ENCODE measurements around the gene LRP1B.

LRP1B gene

DNA sequence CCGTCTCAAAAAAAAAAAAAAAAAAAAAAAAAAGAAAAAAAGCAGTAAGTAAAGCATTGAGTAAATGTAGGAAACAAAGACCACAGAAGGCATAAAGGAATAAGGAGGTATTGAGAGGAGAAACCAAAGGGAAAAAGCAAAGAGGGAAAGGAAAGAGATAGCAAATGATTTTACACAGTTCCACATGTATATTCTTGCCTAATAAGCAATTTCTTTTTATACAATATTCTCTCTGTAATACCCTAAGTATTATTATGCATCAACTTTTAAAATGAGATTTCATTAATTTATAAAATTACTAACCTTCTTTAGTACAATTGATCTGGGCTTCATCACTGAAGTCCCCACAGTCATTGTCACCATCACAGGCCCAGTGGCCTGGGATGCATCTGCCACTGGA is 1180.9 kb downstream of the LRP1B start:
- DNase-seq (ENCODE audit: low read depth): no peak
- TF ChIP-seq, protein P1, sequence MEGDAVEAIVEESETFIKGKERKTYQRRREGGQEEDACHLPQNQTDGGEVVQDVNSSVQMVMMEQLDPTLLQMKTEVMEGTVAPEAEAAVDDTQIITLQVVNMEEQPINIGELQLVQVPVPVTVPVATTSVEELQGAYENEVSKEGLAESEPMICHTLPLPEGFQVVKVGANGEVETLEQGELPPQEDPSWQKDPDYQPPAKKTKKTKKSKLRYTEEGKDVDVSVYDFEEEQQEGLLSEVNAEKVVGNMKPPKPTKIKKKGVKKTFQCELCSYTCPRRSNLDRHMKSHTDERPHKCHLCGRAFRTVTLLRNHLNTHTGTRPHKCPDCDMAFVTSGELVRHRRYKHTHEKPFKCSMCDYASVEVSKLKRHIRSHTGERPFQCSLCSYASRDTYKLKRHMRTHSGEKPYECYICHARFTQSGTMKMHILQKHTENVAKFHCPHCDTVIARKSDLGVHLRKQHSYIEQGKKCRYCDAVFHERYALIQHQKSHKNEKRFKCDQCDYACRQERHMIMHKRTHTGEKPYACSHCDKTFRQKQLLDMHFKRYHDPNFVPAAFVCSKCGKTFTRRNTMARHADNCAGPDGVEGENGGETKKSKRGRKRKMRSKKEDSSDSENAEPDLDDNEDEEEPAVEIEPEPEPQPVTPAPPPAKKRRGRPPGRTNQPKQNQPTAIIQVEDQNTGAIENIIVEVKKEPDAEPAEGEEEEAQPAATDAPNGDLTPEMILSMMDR (conservative IDR thresholded peaks at IDR 0.05; ENCODE audit: low read depth, low read length): no peak
- H3K4me3 ChIP-seq (ENCODE audit: low read length): no peak overlapping the region

DNA sequence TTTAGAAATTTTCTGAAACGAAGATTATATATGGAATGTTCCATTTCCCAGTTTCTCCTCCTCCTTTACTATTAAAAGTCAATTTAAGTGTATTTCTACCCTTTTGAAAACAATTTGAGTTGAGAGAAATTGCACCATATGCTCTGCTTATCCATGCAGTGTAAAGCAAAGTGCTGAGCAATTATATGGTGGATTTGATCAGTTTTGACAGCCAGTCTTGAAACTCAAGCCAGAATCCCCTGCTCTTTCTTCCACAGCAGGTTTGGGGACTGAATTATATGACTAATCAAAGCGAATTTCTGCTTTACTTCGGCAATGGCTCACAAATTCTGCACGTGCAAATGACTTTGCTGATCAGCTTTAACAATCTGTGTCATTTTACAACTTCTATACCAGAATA is 1183.6 kb downstream of the LRP1B start:
- peak; percentile 27 for DNase-seq (ENCODE audit: low read depth)
- TF ChIP-seq, protein P1 (conservative IDR thresholded peaks at IDR 0.05; ENCODE audit: low read depth, low read length): no peak
- H3K4me3 ChIP-seq (ENCODE audit: low read length): no peak overlapping the region

DNA sequence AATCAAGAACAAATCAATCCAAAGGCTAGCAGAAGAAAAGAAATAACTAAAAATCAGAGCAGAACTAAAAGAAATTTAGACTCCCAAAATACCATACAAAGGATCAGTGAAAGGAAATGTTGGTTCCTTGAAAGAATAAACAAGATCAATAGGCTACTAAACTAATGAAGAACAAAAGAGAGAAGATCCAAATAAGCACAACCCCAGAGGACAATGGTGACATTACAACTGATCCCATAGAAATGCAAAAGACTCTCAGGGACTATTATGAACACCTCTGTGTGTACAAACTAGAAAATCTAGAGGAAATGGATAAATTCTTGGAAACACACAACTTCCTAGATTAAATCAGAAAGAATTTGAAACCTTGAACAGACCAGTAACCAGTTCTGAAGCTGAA is 1186.9 kb downstream of the LRP1B start:
- no peak for DNase-seq (ENCODE audit: low read depth)
- TF ChIP-seq, protein P1 (conservative IDR thresholded peaks at IDR 0.05; ENCODE audit: low read depth, low read length): no peak
- no peak overlapping the region for H3K4me3 ChIP-seq (ENCODE audit: low read length)

DNA sequence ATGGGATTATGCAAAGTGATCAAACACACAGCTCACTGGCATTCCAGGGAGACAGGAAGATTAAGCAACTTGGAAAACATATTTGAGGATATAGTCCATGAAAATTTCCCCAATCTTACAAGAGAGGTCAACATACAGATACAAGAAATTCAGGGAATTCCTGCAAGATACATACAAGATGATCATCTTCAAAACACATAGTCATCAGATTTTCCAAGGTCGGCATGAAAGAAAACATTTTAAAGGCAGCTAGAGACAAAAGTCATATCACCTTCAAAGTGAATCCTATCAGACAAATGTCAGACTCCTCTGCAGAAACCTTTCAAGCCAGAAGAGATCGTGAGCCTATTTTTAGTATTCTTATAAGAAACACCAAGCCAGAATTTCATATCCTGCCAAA is 1188.5 kb downstream of the LRP1B start:
- DNase-seq (ENCODE audit: low read depth): no peak
- no peak overlapping the region for H3K4me3 ChIP-seq (ENCODE audit: low read length)
- TF ChIP-seq, protein P1 (conservative IDR thresholded peaks at IDR 0.05; ENCODE audit: low read depth, low read length): no peak

DNA sequence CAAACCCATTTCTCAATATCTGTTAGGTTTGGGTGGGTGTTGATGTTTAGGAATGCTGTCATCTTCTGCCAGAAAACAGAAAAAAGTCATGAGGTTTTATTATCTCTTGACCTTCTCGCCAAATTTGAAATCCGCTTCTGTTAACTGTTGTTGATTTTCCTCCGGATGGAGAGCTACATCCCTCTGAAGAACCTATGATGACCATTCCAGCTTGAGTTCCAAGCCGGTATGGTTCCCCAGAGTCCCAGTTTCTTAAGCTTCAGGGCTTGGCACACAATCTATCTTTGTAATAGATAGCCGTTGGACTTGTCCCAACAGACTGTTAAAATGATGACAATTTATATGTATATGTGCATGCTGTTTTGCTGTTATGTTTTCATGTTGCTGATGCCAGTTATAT is 1201.0 kb downstream of the LRP1B start:
- TF ChIP-seq, protein P1 (conservative IDR thresholded peaks at IDR 0.05; ENCODE audit: low read depth, low read length): no peak

DNA sequence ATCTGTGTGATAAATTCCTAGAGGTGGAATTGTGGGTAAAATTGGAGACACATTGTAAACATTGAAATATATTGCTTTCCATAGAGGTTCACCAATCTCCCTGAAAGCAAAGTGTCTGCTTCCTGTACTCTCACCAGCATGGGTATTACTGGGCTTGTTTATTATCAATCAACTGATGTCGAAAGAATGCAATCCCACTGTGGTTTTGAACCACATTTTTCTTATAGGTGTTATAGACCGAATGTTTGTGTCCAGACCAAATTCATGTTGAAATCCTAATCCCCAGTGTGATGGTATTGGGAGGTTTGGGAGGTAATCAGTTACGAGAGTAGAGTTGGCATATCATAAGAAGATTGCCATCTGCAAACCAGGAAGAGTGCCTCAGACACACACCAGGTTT is 1212.4 kb downstream of the LRP1B start:
- TF ChIP-seq, protein P1 (conservative IDR thresholded peaks at IDR 0.05; ENCODE audit: low read depth, low read length): no peak
- no peak overlapping the region for H3K4me3 ChIP-seq (ENCODE audit: low read length)
- no peak for DNase-seq (ENCODE audit: low read depth)

More for the DNA sequence above, 1201.0 kb downstream of the LRP1B start:
- H3K4me3 ChIP-seq (ENCODE audit: low read length): no peak overlapping the region
- no peak for DNase-seq (ENCODE audit: low read depth)

DNA sequence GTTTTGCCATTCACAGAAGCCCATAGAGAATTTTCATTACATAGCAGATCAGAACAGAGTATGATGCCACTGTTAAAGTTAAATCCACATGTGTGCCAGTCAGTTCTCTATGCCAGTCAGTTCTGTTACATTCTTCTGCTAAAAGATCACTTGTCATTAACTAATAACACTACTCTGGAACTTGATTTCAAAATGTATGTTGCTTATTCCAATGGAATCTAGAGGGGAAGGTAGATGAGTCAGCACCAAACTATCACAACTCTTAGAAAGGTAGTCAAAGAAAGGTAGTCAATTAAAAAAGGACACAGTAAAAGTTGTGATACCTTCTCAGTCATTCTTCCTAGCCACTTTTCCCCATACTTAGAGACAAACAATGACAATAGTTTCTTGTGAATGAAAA is 1214.4 kb downstream of the LRP1B start:
- H3K4me3 ChIP-seq (ENCODE audit: low read length): no peak overlapping the region
- TF ChIP-seq, protein P1 (conservative IDR thresholded peaks at IDR 0.05; ENCODE audit: low read depth, low read length): no peak
- no peak for DNase-seq (ENCODE audit: low read depth)
